GM18507 (cell line): Measurements from ENCODE around the gene OGFR.

ENCODE experiments used
- DNase-seq: peaks from one replicate; pipeline ENCODE4 v3.0.0; 2011; ENCODE audit warnings: low read depth; ENCODE audit not compliant: insufficient read length; ENCODE audit errors: extremely low spot score
- FAIRE-seq: peaks from 2 replicates; lab custom pipeline; 2011; peaks lifted over from hg19 to GRCh38; lab: Jason Lieb, UNC

The OGFR gene

GRCh38 chr20:62811320-62811719 lies 6.7 kb downstream of the OGFR start:
- no peak for FAIRE-seq
- no peak for DNase-seq

GRCh38 chr20:62811720-62812119 lies 7.1 kb downstream of the OGFR start:
- no peak for DNase-seq
- no peak for FAIRE-seq

DNA sequence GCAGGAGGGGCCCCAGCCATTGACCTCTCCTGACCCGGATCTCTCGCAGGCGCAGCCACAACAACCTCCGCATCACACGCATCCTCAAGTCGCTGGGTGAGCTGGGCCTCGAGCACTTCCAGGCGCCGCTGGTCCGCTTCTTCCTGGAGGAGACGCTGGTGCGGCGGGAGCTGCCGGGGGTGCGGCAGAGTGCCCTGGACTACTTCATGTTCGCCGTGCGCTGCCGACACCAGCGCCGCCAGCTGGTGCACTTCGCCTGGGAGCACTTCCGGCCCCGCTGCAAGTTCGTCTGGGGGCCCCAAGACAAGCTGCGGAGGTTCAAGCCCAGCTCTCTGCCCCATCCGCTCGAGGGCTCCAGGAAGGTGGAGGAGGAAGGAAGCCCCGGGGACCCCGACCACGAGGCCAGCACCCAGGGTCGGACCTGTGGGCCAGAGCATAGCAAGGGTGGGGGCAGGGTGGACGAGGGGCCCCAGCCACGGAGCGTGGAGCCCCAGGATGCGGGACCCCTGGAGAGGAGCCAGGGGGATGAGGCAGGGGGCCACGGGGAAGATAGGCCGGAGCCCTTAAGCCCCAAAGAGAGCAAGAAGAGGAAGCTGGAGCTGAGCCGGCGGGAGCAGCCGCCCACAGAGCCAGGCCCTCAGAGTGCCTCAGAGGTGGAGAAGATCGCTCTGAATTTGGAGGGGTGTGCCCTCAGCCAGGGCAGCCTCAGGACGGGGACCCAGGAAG lies 7.7 kb downstream of the OGFR start:
- DNase-seq (no peak), FAIRE-seq (no peak)

GRCh38 chr20:62812907-62813200 lies 8.2 kb downstream of the OGFR start:
- no peak for DNase-seq
- FAIRE-seq: no peak

GRCh38 chr20:62813588-62813987 lies 9.0 kb downstream of the OGFR start:
- no peak for DNase-seq
- no peak for FAIRE-seq

GRCh38 chr20:62814060-62814708 lies 9.5 kb downstream of the OGFR start:
- DNase-seq (no peak), FAIRE-seq (no peak)

DNA sequence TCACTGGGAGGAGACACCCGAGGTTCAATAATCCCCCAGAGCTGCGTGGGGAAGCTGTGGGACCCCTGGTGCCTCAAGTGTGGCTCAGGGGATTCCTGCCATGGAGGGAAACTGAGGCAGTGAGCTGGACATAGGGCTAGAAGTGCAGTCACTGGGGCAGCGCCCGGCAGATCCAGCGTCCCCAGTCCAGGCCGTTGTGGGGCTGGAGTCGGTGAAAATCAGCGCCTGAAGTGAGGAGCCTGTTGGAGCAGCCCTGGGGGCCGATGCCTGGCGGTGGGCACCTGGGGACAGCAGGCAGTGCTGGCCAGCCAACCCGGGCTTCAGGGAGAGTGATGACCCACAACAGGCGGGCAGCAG lies 10.1 kb downstream of the OGFR start:
- FAIRE-seq (no peak), DNase-seq (no peak)

DNA sequence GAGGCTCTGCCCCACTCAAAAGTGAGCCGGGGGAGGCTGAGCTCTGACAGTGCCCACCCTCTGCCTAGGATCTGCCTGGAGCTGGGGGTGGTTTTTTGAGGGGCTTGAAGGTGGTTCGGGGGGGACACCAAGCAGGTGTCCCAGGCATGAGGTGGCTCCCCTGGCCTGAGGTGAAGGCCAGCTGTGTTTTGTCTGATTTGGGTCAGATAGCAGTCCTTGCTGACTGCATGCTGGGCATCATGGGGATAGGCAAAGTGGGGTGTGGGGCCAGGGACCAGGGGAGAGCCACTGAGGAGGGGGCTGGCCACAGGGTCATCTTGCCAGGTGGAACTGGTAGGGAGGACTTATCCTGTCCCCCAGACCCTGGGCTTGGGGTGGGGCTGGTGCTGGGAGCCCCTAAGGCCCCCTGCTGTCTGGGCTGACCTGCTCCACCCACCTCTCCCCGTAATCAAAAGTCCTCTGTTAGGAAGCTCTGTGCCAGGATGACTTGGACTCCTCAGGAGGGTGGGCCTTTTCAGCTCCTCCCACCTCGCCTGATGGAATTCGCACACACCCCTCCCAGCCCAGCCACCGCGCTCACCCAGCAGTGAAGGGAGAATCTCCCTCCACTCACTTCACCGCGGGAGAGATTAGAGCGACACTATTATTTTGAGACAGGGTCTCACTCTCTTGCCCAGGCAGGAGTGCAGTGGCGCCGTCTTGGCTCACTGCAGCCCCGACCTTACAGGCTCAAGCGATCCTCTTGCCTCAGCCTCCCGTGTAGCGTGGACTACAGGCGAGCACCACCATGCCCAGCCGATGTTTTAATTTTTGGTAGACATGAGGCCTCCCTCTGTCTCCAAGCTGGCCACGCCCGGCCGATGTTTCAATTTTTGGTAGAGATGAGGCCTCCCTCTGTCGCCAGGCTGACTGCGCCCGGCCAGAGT lies 10.7 kb downstream of the OGFR start:
- DNase-seq (no peak), FAIRE-seq (no peak)

GRCh38 chr20:62816031-62816883 lies 11.6 kb downstream of the OGFR start:
- FAIRE-seq (no peak), DNase-seq (no peak)

DNA sequence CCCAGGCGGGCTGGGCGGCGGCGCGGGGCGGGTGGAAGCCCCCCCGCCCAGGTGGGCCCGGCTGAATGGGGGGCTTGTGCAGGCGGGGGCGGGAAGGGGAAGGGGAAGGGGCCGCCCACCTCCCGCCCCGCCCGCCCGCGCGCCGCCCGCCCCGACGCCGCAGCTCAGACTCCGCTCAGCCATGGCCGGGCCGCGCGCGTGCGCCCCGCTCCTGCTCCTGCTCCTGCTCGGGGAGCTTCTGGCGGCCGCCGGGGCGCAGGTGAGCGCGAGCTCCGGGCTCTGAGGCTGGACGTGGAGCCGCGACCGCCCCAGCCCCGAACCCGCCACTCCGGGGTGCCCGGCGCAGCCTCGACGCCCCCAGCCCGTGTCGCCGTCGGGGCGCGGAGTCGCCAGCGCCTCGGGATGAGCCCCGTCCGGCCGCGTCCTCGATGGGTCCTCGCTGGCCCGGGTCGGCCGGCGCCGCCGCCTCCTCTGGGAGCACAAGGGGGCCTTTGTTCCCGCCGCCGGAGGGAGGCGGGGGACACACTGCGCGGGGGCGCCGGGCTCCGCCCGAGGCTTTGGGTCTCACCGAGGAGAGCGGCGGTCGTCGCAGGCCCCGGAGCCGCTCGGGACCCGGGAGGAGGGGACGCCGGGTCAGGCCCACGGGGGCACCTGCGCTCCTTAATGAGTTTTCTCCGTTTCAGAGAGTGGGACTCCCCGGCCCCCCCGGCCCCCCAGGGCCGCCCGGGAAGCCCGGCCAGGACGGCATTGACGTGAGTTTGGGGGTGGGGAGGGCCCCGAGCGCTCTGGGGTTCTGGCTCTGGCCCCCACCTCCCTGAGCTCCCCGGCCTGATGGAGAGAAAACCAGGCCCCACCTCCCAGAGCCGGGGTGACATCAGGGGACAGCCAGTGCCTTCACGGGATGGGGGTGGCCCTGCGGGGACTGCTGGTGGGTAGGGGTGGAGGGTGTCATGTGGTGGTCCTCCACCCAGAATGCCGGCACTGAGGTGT lies 12.5 kb downstream of the OGFR start, which contains the start of gene COL9A3:
Gene COL9A3 (plus strand): TSS at position 167 of the 990 bp plus-strand sequence. CDS start 15 bp downstream, at position 182.
- FAIRE-seq: no peak

DNA sequence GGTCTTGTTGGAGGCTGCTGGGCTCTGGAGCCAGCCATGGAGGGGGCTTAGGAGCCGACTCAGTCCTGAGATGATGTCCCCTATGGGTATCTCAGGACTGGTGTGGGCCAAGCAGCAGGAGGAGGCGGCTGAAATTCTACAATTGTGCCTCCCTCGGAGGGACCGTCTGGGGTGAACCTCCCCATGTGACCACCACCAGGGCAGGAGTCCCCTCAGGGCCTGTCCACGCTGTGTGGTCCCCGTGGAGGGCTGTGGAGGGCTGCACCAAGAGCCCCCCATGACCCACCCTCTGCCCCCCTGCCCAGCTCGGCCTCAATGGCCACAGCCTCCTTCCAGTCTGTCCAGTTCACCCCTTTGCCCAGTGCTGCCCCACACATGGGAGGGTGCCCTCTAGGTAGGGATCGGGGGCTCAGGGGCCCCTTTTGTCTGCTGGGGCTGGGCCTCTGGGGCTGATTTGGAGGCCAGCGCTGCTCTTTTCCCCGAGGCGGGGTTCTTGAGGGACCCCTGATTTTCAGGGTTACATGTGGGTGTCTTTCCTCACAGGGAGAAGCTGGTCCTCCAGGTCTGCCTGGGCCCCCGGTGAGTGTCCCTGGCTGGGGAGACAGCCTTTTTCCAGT lies 13.4 kb downstream of the OGFR start:
- DNase-seq (no peak), FAIRE-seq (no peak)

More for the DNA sequence above, 12.5 kb downstream of the OGFR start, which contains the start of gene COL9A3:
- DNase-seq: no peak

- no peak for FAIRE-seq
- no peak for DNase-seq
Measured at GRCh38 chr20:62818592-62819493, 14.2 kb downstream of the OGFR start.

DNA sequence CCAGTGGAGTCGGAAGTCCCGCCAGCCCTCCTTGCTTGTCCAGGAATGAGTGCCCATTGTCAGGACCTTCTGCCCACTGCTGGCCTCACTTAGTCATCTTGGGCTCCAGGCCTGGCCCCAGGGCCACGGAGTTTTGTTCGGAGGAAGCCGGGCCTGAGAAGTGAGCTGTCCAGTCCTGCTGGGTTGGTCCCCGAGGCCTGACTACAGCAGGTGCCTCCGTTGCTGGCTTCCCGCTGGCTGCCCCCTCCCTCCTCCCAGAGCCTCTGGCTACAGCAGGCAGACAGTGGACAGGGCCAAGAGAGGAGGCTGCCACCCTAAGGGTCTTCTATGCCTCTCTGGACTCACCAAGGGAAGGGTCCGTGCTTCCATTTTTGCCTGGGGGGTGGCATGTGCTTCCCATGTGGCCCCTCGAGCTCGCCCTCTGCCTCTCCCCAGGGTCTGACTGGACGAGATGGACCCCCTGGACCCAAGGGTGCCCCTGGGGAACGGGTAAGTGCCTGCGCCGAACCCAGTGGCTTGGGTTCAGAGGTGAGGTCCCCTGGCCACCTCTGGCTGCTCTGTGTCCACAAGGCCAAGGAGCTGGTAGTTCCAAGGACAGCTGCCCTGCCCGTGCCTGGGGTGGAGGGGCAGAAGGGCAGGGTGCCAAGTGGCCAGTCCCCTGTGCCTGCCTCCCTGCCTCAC lies 15.0 kb downstream of the OGFR start:
- DNase-seq (no peak), FAIRE-seq (no peak)

- DNase-seq: no peak
- FAIRE-seq: no peak
Measured at GRCh38 chr20:62820208-62820961, 15.8 kb downstream of the OGFR start.

DNA sequence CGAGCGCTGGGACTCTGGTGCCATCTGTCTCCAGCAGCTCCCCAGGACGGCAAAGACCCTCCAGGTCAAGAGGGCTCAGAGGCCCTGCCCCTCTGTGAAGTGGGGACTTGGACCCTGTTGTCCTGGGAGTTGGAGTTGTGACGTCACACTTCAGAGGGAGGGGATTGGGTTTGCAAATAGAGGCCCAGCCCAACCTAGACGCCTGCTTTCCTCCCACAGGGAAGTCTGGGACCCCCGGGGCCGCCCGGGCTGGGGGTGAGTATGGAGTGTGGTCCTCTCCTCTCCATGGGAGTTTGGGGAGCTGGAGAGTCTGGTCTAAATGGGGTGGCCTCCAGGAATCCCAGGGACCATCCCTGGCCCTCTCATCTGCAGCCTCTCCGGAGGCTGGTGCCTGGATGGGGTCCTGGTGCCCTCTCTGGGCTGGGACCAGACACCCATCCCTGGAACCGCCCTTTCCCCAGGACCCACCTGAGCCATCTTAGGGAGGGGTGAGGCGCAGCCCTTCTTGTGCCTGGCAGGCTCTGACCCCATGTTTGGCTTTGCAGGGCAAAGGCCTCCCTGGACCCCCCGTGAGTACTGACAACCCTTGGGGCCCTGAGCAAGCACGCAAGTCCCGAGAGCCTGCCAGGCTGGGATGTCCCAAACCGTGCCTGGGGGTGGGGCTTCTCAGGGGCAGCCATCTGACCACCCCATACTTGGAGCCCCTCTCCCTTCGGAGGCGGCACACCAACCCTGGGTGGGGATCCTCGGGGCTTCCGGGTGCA lies 16.5 kb downstream of the OGFR start:
- DNase-seq (no peak), FAIRE-seq (no peak)
